GM21825 (cell line): ENCODE results near the gene WDR3.

Experiments
- ATAC-seq: cut with Tn5 transposase; IDR thresholded peaks from one replicate; pipeline ENCODE4 v1.9.1; 2021; ENCODE audit warnings: mild to moderate bottlenecking, moderate library complexity; ENCODE audit not compliant: unreplicated experiment

The WDR3 gene

GRCh38 chr1:117942293-117942692 is 12.8 kb downstream of the WDR3 start:
- ATAC-seq: no peak

- ATAC-seq: no peak
Observed at GRCh38 chr1:117952386-117952785, 22.8 kb downstream of the WDR3 start.

GRCh38 chr1:117959364-117959763 is 29.8 kb downstream of the WDR3 start:
- no peak for ATAC-seq

DNA sequence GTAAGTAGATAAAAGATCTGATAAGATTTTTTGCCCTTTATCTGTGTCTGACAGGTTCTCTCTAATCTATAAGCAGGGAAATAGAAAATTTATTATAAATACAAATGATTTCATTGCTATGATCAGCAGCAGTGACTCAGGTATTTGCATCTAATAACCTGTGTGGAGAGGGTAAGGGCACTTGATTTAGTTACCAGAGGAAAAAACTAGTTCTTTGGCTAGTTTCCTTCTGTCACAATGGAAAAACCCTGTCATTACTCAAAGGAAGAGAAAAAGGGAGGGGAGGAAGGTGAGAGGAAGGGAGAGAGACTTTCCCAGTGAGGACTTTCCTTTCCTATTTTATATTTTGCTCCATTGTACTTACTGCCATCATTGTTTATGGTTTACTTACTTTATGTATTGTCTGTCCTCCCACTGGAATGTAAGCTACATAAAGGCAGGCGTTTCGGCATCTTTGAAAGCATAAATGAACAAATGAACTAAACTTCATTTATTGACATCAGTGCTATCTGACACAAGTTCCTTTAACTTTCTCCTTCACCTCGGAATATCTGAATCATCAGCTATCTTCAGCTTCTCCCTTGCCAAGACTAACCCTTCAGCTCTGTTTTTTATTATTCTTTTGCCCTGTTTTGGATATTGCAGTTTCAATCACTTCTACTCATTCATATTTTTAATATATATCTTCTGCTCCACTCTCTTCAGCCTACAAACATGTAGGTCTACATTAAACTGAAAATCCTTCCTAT is 34.9 kb downstream of the WDR3 start:
- no peak for ATAC-seq

- no peak for ATAC-seq
Observed at GRCh38 chr1:117967477-117967876, 37.9 kb downstream of the WDR3 start.

DNA sequence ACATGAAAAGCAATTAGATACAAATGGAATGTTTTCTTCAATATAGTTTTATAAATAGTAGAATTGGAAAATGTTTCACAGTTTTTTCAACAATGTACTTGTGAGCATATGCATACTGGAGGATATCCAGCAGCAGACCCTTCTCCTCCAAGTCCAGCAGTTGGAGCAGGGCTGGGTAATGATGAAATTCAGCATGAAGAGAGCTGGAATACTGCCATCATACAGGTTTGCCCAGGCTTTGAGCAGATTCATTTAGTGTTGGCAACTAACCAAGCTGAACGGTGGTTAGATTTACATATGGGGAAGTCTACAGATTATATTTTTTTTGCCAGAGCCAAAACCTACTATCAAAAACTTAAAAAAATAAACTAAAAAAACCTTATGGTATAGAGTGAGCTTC is 38.3 kb downstream of the WDR3 start:
- ATAC-seq: no peak

GRCh38 chr1:117970252-117970651 is 40.7 kb downstream of the WDR3 start:
- ATAC-seq: no peak

- ATAC-seq: no peak
Observed at GRCh38 chr1:117971777-117972176, 42.2 kb downstream of the WDR3 start.

GRCh38 chr1:117976381-117976780 is 46.8 kb downstream of the WDR3 start:
- ATAC-seq: no peak

DNA sequence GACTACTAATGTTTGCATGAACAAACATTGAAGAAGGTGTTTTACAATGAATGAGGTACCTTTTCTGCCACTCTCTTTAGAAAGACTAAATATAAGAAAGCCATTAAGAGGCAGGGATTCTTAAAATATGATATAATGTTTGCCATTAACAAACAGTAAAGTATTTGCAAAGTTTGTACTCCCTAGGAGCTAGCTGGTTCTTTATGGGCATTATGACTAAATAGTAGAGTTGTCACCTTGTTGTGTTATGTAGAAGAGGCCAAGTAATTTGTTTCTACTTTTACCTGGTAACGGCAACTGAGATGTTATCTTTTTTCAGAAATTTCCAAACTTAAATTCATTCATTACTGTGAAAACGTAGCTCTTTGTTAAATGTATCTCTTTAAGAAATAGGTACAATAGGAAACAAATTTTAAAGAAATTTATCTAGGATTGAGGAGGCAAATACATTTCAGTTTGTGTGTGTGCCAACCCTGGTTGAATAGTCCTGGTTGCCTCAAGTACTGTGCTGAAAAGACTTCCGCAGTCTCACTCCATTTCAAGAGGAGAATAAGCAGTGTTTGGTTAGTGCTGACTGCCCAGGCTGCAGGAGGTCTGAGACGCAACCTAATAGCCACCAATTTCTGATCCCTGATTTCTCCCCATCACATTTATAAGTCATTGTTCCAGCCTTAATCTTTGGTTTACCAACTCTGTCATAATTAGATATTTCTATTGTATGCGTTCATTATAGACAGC is 52.1 kb downstream of the WDR3 start:
- ATAC-seq: no peak

DNA sequence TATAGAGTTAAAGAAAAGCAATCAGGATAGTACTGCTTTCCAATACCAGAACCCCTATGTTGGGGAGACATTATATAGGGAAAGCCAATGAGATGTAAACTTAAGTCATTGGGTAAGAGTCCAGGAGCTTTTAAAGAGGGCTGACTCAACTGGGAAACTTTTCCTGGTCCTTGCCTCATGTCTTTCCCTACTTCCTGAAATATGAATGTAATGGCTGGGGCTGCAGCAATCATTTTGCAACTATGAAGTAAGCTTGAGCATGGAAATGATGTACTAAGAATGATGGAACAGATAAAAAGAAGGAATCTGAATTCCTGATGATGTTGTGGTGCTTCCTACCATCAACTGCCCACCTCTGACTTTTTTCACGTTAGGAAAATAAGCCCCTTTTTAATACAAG is 55.7 kb downstream of the WDR3 start:
- ATAC-seq: no peak

DNA sequence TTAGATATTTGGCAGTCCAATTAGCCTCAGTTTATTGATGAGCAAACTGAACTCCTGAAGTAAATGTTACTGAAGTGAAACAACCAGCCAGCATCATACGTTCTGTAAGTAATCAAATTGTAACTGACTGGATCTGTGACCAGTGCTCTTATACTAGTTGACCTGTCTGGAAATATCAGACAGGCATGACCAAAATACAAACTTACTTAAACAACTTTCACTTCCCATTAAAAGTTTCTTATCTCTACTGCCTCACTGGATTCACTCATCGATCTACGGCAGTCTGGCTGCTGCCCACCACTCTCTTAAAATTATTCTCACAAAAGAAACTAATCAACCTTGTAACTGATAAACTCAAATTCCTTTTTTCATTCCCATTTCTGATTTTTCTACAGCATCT is 56.4 kb downstream of the WDR3 start:
- ATAC-seq: no peak

DNA sequence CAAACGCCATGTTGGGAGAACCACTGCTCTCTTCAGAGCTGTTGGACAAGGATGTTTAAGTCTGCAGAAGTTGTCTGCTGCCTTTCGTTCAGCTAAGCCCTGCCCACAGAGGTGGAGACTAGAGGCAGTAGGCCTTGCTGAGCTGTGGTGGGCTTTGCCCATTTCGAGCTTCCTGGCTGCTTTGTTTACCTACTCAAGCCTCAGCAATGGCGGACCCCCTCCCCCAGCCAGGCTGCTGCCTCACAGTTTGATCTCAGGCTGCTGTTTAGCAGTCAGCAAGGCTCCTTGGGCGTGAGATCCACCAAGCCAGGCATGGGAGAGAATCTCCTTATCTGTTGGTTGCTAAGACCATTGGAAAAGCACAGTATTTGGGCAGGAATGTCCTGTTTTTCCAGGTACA is 74.8 kb downstream of the WDR3 start:
- no peak for ATAC-seq

DNA sequence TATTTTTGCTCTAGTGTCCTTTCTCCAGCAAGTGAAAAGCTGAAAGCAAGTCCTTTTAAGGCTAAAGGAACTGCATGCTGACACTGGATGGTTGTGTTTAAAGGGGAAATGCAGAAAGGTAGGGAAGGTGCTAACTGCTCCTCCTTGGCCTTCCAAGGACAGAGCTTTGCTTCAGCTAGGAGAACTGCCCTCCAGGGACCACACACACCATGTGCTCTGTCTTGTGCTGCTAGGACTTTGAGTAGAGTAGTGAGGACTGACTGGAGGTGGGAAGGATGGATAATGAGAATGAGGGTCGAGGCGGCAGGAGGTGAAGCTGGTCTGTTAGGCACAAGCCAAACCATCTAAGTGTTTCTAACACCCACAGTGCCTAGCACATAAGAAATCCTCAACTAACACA is 77.9 kb downstream of the WDR3 start:
- ATAC-seq: no peak

GRCh38 chr1:118008011-118008410 is 78.5 kb downstream of the WDR3 start:
- no peak for ATAC-seq

GRCh38 chr1:118012515-118013124 is 83.1 kb downstream of the WDR3 start:
- no peak for ATAC-seq

GRCh38 chr1:118013336-118013735 is 83.8 kb downstream of the WDR3 start:
- no peak for ATAC-seq

DNA sequence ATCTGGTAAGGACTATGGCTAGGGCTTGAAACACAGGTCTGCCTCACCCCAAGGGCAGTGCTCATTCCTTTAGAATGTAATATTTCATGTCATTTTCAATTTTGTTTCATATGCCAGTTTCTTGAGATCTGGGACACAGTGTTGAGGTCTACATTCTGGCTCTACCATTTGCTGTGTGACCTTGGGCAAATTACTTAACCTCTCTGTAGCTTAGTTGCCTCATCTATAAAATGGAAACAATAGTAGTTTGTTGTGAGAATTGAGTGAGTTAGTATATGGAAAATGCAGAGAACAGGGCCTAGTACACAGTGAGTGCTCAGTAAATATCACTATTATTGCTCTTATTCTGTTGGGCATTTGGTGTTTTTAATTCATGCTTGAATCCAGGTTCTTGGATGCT is 84.4 kb downstream of the WDR3 start:
- no peak for ATAC-seq
